K562 (cell line): Measurements from ENCODE around the gene ZNF582. TPM values are rescaled to one million over a fixed set of nuclear protein-coding genes. Genes with fewer than 3 reads are reported as not detected.

ENCODE experiments used
- CBFA2T3 ChIP-seq: fragments of 450-650 bp; IDR thresholded peaks from 2 replicates; pipeline ENCODE4 v1.6.1; 2017
- DMBX1 ChIP-seq: fragments of 250-450 bp; sonication (Bioruptor Pico); IDR thresholded peaks from 2 replicates; pipeline ENCODE4 v1.8.0; 2022; ENCODE audit warnings: inconsistent platforms, mild to moderate bottlenecking, moderate library complexity, borderline replicate concordance
- ERF ChIP-seq: fragments of 450-650 bp; formaldehyde crosslinking; IDR thresholded peaks from 2 replicates; pipeline ENCODE4 v1.4.0; 2020; ENCODE audit warnings: mild to moderate bottlenecking, mixed read lengths
- JUND ChIP-seq, 2 experiments: IDR thresholded peaks; 2 replicates in 1 of 2; 3 replicates in 1 of 2; pipeline ENCODE4 v1.6.1; 2011; ENCODE audit warnings: borderline replicate concordance in 2 of 2, low read depth in 2 of 2, low read length in 2 of 2, improper control_type of control experiment in 1 of 2, missing biosample characterization in 1 of 2, missing genetic modification characterization in 1 of 2, missing genetic modification reagents in 1 of 2
- MEIS2 ChIP-seq: fragments of 450-650 bp; IDR thresholded peaks from 2 replicates; pipeline ENCODE4 v1.6.1; 2014; ENCODE audit warnings: mild to moderate bottlenecking; ENCODE audit not compliant: partially characterized antibody
- NR4A1 ChIP-seq, 2 experiments: fragments of 250-450 bp in 1 of 2; fragments of 450-650 bp in 1 of 2; sonication (Bioruptor Pico) in 1 of 2; IDR thresholded peaks; 2 replicates each; pipeline versions ENCODE4 v1.4.0 to v1.6.1; 2016 to 2020; ENCODE audit warnings: mild to moderate bottlenecking in 2 of 2, missing compliant biosample characterization in 1 of 2, missing genetic modification characterization in 1 of 2, moderate library complexity in 1 of 2
- REST ChIP-seq, 2 experiments: fragments of 450-650 bp; formaldehyde crosslinking in 1 of 2; IDR thresholded peaks; 2 replicates each; pipeline versions ENCODE4 v1.4.0 to v1.6.1; 2014 to 2020; ENCODE audit warnings: mild to moderate bottlenecking in 2 of 2, borderline replicate concordance in 1 of 2, low read depth in 1 of 2
- STAT5A ChIP-seq: IDR thresholded peaks from 2 replicates; pipeline ENCODE4 v1.6.1; 2012; ENCODE audit warnings: low read length, inconsistent platforms, borderline replicate concordance
- ZNF23 ChIP-seq: fragments of 250-450 bp; sonication (Bioruptor Pico); IDR thresholded peaks from 2 replicates; pipeline ENCODE4 v1.4.0; 2020; ENCODE audit warnings: mild to moderate bottlenecking
- ZNF232 ChIP-seq: sonication (generic); formaldehyde crosslinking; IDR thresholded peaks from 2 replicates; pipeline ENCODE4 v1.8.0; 2022; ENCODE audit warnings: mild to moderate bottlenecking, missing genetic modification reagents
- polyA plus RNA-seq, 8 experiments: library from polyadenylated mRNA; depleted of rRNA in 4 of 8; stranded (reverse) in 5 of 8; unstranded in 3 of 8; fragments of >200 nt; fragmentation: Nextera tagmentation in 2 of 8; fragmentation: Illumina TruSeq in 1 of 8; extraction: Ambion mirVana in 2 of 8; extraction: Trizol in 1 of 8; gene quantifications; 2 replicates each; pipeline versions ENCODE4 v1.2.1 to v1.2.3, GENCODE V29; 2011 to 2014; ENCODE audit warnings: inconsistent platforms in 1 of 8, missing spikeins in 1 of 8
- total RNA-seq, 7 experiments: library from RNA; depleted of rRNA in 6 of 7; stranded (reverse); fragments of >200 nt in 6 of 7; fragmentation: Illumina TruSeq in 2 of 7; extraction: Trizol in 2 of 7; gene quantifications; 2 replicates each; pipeline versions ENCODE4 v1.2.1 to v1.2.3, GENCODE V29; 2011 to 2021; ENCODE audit warnings: low replicate concordance in 1 of 7

ZNF582 gene
- total and polyA plus RNA-seq, 9 of the 15 experiments (the other 6 are each of a cell fraction or from before 2014, with no cell fraction given) = 0.72 to 3.3 (median 1.6) TPM

- TF ChIP-seq DMBX1 (CRISPR knock-in tag) (peak; percentile 95), STAT5A (peak; percentile 61; the same call in 1 of the 2 replicates), MEIS2 (peak; percentile 29), NR4A1 (CRISPR knock-in tag; IDR thresholded peaks at IDR 0.05) (no peak), NR4A1 (tag; IDR thresholded peaks at IDR 0.05) (peak; percentile 97), CBFA2T3 (peak; percentile 83), ERF (no peak), ZNF23 (no peak), ZNF232 (no peak), REST (IDR thresholded peaks at IDR 0.05; ENCODE audit: borderline replicate concordance) (no peak), REST (CRISPR knock-in tag; IDR thresholded peaks at IDR 0.05; ENCODE audit: low read depth) (0 out of 2 replicates have a peak, but pooled peaks have one; percentile 27), JUND (IDR thresholded peaks at IDR 0.05; ENCODE audit: borderline replicate concordance, low read depth, low read length) (no peak), JUND (tag; IDR thresholded peaks at IDR 0.05; ENCODE audit: borderline replicate concordance, low read depth, low read length) (peak; percentile 68; the same call in 1 of the 3 replicates)
Observed at GRCh38 chr19:56347163-56347778, 46.1 kb downstream of the ZNF582 start (continued).
